ENCODE measurements around the gene TBC1D5.
"Not testable (repeated sequence)": the region's sequence is repeated elsewhere in the genome, so short reads cannot be mapped to it uniquely, and the experiment has no call there.

Gene TBC1D5

DNA sequence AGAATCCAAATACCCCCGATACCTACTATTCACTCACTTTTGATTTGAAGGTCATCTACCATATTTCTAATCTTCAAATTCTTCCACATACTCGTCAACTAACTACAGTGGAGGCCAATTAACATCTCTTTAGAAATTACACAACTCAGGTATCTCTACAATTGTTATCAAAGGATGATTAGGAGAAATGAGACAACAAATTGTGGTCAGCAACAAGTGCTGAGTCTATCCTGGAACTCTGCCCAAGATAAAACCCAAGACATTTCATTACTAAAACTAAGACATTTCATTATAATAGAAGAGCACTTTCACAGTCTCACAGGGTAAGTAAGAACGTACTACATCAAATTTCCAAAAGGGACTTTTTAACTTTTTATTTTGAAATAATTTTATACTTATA is 100.0 kb downstream of the TBC1D5 start:
- no peak for DNase-seq (ENCODE audit: low read depth)

DNA sequence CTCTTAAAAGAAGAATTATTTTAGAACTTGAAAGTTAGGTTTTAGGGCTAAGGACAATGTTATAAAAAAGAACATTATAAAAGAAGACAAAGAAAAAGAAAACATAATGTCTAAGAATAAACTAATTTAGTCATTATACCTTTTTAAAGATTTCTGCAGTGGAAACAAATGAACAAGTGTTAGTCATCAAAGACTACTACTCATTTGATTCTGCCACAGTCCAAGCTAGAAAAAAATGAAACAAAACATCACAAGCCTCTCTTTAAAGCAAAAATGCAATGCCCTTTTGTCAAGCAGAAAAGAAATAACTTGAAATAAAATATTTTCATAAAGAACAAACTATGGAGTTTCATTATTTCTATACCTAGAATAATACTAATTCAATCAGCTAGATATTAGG is 102.0 kb downstream of the TBC1D5 start:
- no peak for DNase-seq (ENCODE audit: low read depth)

DNA sequence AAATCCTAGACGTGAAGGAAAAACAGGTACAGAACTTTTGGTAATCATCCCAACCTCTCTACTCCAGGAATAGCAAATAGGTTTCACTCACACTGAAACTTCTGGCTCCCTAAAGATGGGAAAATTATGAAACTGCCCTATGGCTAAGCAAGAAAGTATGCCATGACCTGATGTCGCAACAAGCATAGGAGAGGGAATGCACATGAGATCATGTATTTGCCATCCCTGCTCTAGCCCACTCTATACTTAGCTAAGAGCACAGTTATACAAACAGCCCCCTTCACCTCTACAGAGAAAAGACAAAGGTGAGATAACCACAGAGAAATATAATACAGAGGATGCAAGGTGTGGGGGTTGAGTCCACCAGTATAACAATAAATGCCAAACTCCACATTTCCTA is 102.7 kb downstream of the TBC1D5 start:
- no peak for DNase-seq (ENCODE audit: low read depth)

DNA sequence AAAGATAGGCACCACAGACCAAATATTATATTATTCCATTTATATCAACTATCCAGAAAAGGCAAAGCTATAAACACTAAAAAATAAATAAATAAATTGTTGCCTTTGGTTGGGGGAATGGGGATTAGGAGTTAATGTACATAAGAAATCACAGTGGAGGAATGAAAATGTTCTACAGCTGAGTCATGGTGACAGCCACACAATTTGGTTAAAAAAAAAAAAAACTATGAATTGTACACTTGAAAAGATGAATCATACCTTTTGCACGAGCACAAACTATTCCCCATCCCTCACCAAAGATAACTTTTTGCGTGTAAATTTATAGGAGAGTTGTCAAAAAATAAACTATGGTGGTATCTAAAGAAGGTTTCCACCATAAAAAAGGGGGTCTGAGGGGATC is 103.2 kb downstream of the TBC1D5 start:
- DNase-seq (ENCODE audit: low read depth) = no peak

DNA sequence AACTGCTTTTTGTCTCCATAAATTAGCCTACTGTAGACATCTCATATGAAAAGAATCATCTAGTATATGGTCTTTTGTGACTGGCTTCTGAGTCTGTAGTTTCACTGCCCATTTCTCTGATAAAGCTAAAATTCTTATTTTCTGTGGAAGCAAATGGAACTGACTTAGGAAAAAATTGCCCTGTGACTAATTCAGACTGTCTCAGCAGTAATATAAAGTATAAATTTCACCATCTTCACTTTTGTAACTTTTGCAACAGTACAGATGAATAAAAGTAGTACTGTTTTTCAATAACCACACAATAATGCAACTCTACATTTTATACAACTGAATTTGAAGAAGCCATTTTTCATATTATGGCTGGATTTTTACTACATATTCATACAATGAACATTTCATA is 104.1 kb downstream of the TBC1D5 start:
- no peak for DNase-seq (ENCODE audit: low read depth)

DNA sequence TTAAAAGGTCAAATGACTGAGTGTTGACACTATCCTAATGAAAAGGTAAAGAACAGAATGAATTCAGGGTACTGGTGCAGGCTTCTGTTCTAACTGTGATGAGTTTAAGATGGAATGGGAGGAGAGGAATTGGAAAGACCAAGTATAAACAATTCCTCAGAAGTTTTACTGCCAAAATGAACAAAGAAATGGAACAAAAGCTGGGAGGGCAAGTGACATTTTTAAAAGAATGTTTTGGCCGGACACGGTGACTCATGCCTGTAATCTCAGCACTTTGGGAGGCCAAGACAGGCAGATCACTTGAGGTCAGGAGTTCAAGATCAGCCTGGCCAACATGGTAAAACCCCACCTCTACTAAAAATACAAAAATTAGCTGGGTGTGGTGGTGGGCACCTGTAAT is 106.8 kb downstream of the TBC1D5 start:
- not testable (repeated sequence) for DNase-seq (ENCODE audit: low read depth)

DNA sequence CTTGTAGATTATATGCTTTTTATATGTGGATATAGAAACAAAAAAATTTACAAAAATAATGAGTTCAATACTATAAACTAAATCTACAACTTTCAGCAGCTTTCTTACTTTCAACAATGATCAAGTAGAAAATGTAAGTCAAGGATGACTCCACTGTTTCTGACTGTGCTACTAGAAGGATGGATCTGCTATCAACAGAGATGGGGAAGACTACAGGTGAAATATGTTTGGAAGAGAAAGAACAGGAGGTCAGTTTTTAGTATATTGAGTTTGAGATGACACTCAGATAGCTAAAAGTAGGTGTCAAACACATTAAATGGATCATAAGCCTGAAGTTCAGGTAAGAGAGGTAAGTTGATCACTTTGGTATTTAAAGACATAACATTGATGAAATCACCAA is 107.5 kb downstream of the TBC1D5 start:
- no peak for DNase-seq (ENCODE audit: low read depth)

DNA sequence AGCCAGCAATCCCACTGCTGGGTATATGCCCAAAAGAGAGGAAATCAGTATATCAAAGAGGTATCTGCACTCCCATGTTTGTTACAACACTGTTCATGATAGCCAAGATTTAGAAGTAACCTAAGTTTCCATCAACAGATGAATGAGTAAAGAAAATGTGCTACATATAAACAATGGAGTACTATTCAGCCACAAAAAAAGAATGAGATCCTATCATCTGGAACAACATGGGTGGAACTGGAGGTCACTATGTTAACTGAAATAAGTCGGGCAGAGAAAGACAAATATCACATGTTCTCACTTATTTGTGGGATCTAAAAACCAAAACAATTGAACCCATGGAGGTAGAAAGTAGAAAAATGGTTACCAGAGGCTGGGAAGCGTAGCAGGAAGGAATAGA is 108.2 kb downstream of the TBC1D5 start:
- no peak for DNase-seq (ENCODE audit: low read depth)

DNA sequence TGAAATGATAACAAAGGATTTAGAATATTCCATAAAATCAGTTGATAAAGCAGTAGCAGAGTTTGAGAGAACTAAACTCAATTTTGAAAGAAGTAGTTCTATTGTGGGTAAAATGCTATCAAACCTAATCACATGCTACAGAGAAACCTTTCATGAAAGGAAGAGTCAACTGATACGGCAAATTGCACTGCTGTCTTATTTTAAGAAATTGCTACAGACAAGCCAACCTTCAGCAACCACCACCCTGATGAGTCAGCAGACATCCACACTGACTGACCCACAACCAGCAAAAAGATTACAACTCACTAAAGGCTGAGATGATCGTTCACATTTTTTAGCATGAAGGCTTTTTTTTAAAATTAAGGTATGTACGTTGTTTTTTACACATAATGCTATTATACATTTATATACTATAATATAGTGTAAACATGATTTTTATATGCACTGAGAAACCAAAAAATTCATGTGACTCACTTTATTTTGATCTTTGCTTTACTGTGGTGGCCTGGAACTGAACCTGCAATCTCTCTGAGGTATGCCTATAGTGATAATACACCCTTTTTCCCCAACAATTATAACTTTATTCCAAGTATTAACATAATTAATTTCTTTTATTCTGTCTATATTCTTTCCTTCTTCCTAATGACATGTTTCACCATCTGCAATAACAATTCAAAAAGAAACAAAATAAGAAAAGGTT is 109.9 kb downstream of the TBC1D5 start:
- DNase-seq (ENCODE audit: low read depth) = no peak

DNA sequence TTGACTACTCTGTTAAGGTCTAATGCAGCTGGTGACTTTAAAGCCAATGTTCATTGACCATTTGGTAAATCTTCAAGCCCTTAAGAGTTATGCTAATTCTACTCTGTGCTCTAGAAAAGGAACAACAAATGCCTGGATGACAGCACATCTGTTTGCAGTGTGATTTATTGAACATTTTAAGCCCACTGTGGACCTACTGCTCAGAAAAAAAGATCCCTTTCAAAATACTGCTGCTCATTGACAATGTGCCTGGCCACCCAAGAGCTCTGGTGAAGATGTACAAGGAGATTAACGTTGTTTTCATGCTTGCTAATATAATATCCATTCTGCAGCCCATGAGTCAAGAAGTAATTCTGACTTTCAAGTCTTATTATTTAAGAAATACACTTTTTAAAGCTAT is 110.8 kb downstream of the TBC1D5 start:
- no peak for DNase-seq (ENCODE audit: low read depth)

DNA sequence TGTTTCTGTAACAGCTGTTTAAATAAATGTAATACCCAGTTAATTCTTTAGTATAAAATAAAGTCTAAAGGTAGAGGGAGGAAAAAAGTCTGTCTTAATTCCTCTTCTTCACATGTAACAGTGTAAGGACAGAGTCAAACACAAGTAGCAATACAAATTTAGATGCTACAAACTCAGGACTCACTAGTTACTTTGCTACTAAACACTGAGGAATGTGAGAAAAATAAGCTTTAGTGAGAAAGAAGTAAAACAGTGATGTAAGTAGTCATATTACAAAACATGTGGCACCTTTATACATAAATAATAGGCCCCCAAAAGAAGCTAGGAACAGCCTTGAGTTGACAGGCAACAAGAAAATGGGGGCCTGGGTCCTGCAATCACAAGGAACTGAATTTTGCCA is 113.0 kb downstream of the TBC1D5 start:
- DNase-seq (ENCODE audit: low read depth) = no peak

DNA sequence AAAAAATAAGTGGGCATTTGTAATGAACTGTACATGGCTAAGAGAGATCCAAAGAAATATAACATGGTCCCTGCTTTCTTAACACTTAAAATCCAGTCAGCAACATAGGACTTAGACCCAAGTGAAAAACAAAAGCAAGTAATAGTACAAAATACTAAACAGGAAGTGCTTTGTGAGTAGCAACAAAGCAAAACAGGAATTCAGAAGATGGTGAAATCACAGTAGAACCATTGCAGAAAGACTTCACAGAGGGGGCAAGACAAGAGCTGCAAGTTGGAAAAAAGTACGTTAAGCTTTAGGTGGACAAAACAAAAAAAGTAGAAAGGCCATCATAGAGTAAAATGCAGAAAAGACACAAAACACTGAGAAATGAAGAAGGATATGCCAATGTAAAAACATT is 116.0 kb downstream of the TBC1D5 start:
- DNase-seq (ENCODE audit: low read depth) = no peak

DNA sequence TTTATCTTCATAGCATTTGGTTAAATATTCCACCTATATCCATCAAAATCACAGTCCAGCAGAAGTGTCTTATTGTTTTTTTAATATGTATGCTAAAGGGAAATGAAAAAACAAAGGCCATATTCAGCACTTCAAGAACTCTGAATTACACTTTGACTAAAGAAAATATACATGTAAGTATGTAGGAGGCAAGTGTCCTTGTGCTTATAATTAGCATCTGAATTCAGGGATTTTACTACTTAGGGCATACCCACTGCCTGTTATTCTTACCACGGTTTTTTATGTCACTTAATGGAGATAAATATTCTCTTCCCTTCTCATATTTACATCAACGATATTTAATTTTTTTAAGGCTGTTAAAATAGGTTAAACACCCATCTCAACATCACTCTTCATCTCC is 117.3 kb downstream of the TBC1D5 start:
- DNase-seq (ENCODE audit: low read depth) = no peak

DNA sequence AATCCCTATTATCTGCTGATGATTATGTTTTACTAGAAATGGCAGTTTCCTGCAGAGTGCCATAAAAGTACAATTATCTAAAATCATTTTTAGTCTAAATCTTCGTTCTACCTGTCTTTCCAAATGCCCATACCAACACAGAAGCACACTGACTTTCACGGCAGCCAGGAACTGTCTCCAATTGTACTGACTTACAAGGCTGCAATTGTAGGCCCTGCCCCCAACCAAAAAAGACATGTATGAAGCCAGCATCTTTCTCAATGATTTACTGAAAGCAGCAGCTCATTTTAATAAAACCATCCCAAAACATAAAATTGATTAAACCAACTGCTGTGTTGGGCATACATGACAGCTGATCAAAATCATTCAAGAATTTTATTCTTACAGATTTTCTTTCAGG is 119.0 kb downstream of the TBC1D5 start:
- no peak for DNase-seq (ENCODE audit: low read depth)

DNA sequence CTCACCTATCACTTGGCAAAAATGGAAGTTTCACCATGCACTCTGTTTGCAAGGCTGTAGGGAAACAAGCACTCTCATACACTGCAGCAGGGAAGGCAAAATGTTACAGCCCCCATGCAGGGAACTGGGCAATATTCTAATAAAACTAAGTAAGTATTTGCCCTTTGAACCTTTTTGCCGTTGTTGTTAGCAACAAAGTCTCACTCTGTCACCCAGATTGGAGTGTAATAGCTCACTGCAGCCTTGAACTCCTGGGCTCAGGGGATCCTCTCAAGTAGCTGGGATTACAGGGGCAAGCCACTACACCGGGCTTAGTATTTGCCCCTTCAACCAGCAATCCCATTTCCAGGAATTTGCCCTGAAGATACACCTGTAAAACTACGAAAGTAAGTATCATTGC is 122.5 kb downstream of the TBC1D5 start:
- no peak for DNase-seq (ENCODE audit: low read depth)

DNA sequence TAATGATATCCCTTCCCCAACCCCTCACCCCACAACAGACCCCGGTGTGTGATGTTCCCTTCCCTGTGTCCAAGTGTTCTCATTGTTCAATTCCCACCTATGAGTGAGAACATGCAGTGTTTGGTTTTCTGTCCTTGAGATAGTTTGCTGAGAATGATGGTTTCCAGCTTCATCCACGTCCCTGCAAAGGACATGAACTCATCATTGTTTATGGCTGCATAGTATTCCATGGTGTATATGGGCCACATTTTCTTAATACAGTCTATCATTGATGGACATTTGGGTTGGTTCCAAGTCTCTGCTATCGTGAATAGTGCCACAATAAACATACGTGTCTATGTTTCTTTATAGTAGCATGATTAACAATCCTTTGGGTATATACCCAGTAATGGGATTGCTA is 129.4 kb downstream of the TBC1D5 start:
- DNase-seq (ENCODE audit: low read depth) = not testable (repeated sequence)

DNA sequence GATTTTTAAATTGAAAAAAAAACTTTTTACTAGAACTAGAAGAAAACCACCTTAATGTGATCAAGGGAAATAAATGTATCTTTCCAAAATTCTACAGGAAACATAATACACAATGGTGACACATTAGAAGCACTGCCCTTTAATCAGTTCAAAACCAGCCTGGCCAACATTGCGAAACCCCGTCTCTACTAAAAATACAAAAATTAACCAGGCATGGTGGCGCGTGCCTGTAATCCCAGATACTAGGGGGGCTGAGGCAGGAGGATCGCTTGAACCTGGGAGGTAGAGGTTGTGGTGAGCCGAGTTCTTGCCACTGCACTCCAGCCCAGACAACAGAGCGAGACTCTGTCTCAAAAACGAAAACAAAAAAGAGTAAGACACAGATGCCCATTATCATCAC is 134.5 kb downstream of the TBC1D5 start:
- no peak for DNase-seq (ENCODE audit: low read depth)

DNA sequence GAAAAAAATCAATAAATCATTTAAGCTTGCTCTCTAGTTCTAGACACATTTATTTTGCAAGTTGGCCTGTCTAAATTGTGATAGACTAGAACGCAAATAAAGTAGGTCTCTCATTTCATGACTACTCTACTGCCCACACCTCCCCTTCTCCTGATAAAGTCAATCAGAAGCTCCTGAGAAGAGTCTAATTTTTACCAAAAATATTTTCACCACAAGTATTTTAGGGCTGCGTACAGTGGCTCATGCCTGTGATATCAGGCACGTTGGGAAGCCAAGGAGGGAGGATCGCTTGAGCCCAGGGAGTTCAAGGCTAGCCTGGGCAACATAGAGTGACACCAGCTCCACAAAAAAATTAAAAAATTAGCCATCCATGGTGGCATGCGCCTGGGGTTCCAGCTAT is 136.5 kb downstream of the TBC1D5 start:
- no peak for DNase-seq (ENCODE audit: low read depth)

DNA sequence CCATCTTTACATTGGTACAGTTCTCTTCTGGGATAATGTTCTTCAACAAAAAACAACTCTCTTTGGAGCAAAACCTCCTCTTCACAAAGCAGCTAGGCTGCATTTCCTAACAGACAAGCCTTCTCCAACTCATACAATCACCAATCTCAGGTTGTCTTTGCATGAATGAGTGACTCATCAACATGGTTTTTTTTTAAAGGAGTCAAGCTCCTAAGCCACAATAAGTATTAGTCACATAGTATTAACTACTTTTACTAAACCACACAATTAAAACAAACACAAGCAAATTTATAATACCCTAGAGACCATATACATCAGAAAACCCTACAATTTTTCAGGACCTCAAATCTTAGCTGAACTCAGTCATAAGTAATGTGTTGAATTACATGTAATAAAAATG is 137.4 kb downstream of the TBC1D5 start:
- DNase-seq (ENCODE audit: low read depth) = no peak

DNA sequence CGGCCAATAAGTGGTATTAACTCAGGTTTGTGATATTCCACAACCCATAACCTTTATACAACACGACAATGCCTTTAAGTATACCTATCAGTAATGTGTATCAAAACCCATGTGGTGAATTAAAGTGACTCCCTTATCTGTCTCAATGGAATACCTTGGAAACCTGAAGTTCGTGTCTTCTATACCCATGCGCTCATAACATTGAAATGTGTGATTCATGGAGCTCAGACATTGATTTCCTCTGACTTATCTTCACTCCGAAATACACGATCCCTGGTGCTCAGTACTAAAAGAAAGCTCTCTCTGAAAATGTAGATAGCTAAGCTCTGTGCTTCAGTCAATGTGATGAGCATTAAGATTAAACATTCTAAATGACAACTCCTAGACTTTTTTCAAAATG is 140.3 kb downstream of the TBC1D5 start:
- no peak for DNase-seq (ENCODE audit: low read depth)

DNA sequence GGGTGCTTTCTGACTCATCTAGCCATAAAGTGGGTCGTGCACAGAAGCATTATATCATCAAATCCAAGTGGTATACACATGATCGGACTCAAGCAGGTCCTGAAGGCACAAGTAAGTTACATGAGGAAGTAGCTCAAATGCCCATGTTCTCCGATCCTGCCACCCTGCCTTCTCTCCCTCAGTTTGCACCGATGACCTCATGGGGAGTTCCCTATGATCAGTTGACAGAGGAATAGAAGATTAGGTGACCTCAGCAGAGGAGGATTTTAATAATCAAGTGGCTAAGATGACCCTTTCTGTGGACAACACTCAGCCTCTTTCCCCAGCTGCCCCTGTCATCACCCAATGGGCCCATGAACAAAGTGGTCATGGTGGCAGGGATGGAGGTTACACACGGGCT is 149.5 kb downstream of the TBC1D5 start:
- no peak for DNase-seq (ENCODE audit: low read depth)

DNA sequence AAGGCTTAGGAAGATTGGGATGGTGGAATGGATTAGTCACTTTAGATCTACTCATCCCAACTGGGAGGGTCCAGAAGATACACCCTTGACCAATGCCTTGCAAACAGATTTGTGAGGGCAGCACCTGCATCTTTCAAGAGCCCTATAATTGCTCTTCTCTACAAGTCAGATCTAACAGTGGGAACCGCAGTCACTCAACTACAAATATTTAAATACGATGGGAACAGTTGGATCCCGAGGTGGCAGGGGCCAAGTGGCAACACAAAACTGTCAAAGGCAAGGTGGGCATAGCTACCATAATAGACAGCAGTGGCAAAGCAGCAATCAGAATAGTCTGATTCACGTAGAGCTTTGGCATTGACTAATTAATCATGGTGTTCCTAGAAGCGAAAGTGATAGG is 152.0 kb downstream of the TBC1D5 start:
- DNase-seq (ENCODE audit: low read depth) = no peak

DNA sequence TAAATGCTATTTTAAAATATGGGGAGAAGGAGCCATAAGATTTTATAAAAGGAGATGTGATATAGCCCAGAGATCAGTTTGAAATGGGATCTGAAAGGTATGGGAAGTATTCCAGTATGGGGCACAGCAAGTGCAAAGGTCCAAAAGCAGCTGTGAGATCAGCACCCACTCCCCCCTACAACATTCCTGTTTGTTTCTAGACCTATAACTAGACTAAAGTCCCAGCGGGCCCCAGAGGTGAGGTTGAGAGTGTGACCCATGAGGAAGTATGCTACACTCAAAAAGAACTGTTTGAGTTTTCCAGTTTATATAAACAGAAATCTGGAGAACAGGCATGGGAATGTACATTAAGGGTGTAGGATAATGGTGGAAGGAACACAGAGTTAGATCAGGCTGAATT is 152.5 kb downstream of the TBC1D5 start:
- no peak for DNase-seq (ENCODE audit: low read depth)

DNA sequence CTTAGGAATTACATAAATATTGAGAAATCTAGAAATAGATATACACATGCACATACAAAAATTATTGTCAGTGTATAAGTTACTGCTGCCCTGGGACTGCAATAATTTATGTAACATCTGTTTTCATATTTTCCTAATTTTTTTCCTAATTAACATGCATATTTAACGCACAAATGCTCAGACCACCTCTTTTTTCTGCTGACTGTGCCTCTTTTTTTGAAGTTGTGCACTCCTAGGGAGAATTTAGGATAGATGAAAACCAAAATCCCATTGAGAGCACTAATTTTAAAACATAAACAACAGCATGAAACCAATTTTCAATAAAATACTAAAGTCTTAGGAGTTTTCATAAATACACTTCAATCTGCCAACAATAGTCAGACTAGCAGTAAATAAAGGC is 154.0 kb downstream of the TBC1D5 start:
- no peak for DNase-seq (ENCODE audit: low read depth)
